NCI-H524 (cell line): ENCODE measurements around the gene KCNQ5.

Experiments used
- DNase-seq, 2 experiments: peaks; one replicate each; lab custom pipeline; 2025; lab: John Stamatoyannopoulos, UW

The KCNQ5 gene

GRCh38 chr6:73058736-73059135 is 436.9 kb downstream of the KCNQ5 start:
- no peak for DNase-seq

- DNase-seq: no peak
These were observed 440.3 kb downstream of the KCNQ5 start for GRCh38 chr6:73062130-73062529.

DNA sequence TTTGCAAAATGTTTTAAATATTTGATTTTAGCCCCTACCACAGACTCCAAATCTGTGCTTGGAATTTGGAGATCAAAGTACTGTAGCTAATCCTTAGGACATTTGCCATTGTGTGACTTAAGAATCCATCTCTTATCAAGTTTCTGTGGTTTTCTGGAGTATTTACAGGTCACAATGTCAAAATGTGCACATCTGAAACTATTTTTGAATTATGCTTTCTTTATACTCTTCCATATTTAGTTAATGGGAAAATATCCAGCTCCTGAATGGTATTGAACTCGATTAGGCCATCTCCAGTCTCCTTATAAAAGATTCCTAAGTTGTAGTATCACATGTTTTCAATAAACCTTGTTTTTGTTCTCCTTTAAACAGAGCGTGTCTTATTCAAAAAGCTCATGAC is 441.0 kb downstream of the KCNQ5 start:
- DNase-seq: no peak

DNA sequence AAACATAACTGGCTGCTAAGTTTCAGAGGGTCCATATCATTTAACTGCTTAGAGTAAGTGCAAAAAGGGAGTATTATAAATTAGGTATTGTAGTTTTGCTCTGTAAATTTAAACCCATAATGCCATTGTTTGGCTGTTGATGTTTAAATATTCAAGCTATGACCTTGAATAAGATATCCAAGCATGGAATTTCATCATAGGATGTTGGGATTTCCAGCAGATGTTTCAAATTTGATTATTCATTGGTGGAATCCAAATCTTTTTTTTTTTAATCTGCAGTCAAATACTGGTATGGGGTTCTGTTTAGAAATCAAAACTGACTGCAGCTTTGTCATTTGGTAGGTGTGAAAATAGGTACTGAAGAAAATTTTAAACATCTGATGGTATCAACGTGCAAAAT is 442.4 kb downstream of the KCNQ5 start:
- no peak for DNase-seq

GRCh38 chr6:73073238-73073637 is 451.4 kb downstream of the KCNQ5 start:
- no peak for DNase-seq

DNA sequence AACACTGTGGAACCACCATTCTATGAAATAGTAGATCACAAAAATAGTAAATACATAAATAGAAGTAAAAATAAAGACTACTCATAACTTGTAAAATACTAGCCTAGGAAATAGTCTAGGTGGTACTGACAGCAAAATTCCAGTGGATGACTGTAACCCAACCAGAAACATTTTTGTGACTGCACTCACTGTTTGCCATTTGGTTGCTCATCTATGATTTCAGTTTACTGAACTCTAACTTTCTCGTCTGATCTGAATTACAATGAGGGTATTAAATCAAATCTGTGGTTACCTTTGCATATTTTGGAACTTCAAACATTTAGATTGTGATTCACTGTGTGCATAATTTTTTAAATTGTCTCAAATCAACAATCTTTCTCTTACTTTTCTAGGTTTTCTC is 452.3 kb downstream of the KCNQ5 start:
- DNase-seq: no peak

- no peak for DNase-seq
These were observed 454.5 kb downstream of the KCNQ5 start for GRCh38 chr6:73076211-73076954.

DNA sequence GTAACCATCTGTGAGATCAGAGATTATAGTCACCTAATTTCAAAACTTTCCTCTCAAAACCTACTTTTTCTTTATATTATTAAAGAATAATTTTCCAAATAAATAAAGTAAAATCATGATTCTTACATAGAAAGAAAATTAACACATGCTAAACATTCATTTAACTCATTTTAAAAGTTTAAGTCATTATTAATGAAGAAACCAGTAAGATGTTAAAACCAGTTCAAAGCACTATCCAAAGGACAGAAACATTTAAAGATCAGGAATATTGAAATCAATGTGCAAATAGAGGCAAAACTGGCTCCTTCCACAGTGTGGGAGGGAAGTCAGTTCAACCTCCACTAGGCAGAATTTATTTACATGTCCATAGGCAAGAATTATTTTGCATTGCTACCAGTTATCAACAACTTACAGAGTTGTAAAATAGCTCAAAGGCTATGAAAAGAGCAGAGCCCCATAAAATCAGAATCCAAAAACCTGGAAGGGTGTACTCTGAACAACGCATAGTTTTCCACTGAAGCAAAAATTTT is 456.5 kb downstream of the KCNQ5 start:
- DNase-seq: no peak

DNA sequence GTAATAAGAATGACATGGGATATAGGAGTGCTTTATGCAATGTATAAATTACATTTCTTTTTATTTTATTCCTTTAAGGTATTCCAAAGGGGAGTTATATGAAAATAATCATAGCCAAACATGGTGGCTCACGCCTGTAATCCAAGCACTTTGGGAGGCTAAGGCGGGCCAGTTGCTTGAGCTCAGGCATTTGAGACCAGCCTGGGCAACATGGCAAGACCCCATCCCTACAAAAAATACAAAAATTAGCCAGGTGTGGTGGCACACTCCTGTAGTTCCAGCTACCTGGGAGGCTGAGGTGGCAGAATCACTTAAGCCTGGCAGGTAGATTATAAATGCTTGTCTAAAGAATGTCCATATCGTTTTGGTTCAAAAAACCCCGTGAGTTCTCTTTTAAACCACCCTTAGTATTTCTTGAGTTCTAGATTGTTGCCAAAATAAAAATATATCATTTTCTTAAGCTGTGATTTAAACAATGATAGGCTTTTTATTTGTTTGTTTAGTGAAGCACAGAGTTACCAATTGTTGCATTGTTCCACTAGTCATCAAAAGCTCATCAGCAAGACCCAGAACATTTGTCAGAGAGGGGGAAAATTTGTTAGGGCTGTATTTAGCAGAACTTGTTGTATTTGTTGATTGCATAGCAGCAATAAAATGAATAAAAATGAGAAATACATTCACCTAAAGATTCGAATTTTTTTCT is 457.2 kb downstream of the KCNQ5 start:
- no peak for DNase-seq

GRCh38 chr6:73079611-73079955 is 457.7 kb downstream of the KCNQ5 start:
- DNase-seq: no peak

DNA sequence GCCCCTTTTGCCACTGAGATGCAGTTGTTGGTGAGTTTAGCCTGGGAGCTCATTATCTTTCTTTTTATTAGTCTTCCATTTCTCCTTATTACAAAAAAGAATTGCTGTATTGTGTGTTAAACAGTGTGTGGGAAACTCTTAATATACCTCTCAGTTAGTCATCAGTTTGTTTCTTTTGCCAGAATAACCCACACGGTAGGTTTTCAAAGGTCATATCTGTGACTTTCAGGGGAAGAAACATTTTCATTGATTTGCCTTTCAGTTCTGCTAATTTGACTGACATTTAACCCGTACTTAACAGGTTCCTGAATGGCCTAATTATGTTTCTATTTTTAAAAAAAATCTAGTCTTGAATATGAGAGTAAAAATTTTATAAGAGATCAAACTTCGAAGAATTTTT is 458.1 kb downstream of the KCNQ5 start:
- no peak for DNase-seq

DNA sequence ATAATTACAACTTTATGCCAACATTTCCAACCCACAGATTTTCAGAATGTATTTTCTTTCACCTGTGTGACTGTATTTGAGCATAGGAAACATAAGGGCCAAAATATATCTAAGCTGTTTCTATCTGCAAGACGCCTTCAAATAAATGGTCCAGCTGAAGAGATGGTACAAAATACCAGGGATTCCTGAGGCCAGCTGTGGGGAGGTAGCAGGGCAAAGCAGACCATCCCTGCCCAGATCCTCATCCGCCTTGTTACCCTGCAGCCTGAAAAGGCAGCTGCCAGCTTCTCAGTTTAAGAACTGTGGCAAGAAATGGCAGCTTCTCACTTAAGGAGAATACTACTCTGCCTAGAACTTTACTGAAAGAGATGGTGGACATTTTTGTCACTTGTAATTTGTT is 460.1 kb downstream of the KCNQ5 start:
- DNase-seq: no peak

DNA sequence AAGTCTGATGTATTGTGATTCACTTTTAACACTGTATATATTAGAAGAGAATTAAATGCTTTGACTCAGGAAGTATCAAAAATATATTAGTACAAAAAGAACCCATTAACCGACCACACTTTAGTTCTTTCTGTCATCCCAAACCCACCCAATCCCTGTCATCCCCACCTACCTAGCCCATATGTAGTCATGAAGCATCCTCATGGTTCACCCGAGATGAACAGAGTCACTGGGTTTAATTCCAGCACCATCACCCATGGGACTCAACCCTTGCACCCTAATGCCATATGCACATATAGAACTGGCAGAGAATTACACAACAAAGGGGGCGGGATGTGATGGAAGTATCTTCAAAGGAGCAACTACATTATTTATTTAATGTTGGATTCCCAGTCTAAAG is 462.0 kb downstream of the KCNQ5 start:
- DNase-seq: no peak

DNA sequence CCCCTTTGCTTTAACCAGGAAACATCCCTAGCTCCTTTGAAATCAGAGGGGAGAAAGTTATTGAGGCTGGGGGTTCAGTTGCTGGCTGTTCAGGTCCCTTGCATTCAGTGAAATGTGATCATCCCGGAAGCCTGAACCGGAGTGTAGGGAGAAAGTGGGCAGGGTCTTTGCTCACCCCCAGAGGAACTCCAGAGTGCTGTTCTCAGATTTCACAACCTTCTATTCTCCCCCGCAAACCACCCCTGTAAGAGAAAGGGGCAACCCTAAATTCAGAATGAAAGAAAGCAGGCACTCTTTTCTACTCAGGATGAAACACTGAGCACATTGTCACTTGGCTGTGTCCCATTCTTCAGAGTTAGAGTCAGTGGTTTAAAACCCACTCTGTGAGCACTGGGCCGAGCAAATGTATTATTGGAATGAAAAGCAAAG is 463.6 kb downstream of the KCNQ5 start:
- no peak for DNase-seq

DNA sequence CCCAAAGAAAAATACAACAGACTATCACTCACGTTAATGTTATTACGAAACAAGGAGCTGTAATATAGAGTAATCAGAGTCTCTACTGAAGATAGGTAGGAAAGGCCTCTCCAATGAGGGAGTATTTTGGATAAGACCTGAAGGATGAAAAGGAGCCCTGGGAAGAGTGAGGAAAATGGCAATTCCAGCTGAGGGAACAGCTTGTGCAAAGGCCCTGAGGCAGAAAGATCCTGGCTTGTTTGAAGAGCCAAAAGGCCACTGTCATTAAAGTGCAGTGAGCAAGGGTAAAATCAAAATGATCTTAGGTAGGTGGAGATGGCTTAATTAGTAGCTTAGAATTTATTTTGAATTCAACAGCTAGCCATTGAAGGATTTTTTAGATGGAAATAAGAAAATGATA is 464.9 kb downstream of the KCNQ5 start:
- no peak for DNase-seq

- no peak for DNase-seq
These were observed 466.4 kb downstream of the KCNQ5 start for GRCh38 chr6:73088138-73088813.

GRCh38 chr6:73104921-73105320 is 483.1 kb downstream of the KCNQ5 start:
- no peak for DNase-seq

DNA sequence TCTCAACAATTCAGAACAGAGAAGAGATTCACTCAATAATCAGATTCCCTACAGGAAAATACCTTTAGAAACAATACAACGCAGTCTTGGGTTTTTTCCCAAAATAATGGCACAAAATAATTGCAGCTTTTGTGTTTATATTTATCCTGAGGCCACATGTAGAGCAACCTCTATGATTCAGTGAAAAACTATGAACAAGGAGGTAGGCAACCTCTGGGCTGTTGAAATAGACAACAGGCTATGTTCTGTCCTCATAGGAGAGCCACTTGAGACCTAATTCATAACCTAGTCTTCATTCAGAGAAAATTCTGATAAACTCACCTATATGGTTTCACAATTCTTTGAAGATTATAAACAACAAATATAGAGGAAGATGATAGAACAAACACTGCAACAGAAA is 485.2 kb downstream of the KCNQ5 start:
- DNase-seq: no peak

GRCh38 chr6:73108949-73109348 is 487.1 kb downstream of the KCNQ5 start:
- no peak for DNase-seq

- no peak for DNase-seq
These were observed 487.8 kb downstream of the KCNQ5 start for GRCh38 chr6:73109659-73110058.

DNA sequence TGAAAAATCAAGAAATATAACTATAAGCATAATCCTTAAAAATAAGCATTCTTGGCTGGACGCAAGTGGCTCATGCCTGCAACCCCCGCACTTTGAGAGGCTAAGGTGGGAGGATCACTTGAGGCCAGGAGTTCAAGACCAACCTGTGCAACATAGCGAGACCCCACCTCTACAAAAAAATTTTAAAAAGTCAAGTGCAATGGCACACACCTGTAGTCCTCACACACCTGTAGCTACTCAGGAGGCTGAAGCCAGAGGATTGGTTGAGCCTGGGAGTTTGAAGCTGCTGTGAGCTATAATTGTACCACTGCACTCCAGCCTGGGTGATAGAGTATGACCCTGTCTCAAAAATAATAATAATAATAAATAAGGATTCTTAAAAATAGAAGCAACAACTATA is 494.5 kb downstream of the KCNQ5 start:
- DNase-seq: no peak

- DNase-seq: peak in 1 of 2 experiments; percentile 35
These were observed 499.6 kb downstream of the KCNQ5 start for GRCh38 chr6:73121421-73121993.
